NCI-H1930 (cell line): ENCODE data around the gene OOSP3.
"Not testable (repeated sequence)": the region's sequence is repeated elsewhere in the genome, so short reads cannot be mapped to it uniquely, and the experiment has no call there.

Source experiments
- DNase-seq, 2 experiments: peaks; one replicate each; lab custom pipeline; 2025; lab: John Stamatoyannopoulos, UW

OOSP3 gene

GRCh38 chr11:59877325-59877724 lies 1.3 kb upstream of the OOSP3 start:
- no peak for DNase-seq

GRCh38 chr11:59877784-59878183 lies 798 bp upstream of the OOSP3 start:
- DNase-seq: no peak

GRCh38 chr11:59879567-59879966 lies 985 bp downstream of the OOSP3 start:
- DNase-seq: no peak

- no peak for DNase-seq
Observed at GRCh38 chr11:59883597-59883996, 5.0 kb downstream of the OOSP3 start.

GRCh38 chr11:59887156-59887555 lies 8.6 kb downstream of the OOSP3 start:
- DNase-seq: not testable (repeated sequence)

- DNase-seq: no peak
Observed at GRCh38 chr11:59891781-59892181, 13.2 kb downstream of the OOSP3 start.

- DNase-seq: no peak
Observed at GRCh38 chr11:59894616-59895015, 16.0 kb downstream of the OOSP3 start.

GRCh38 chr11:59898046-59898445 lies 19.5 kb downstream of the OOSP3 start:
- DNase-seq: no peak

- no peak for DNase-seq
Observed at GRCh38 chr11:59898650-59899049, 20.1 kb downstream of the OOSP3 start.

GRCh38 chr11:59899532-59899931 lies 20.9 kb downstream of the OOSP3 start:
- no peak for DNase-seq

- no peak for DNase-seq
Observed at GRCh38 chr11:59900366-59901126, 22.0 kb downstream of the OOSP3 start.

- DNase-seq: no peak
Observed at GRCh38 chr11:59901306-59901705, 22.7 kb downstream of the OOSP3 start.

- not testable (repeated sequence) for DNase-seq
Observed at GRCh38 chr11:59903569-59903968, 25.0 kb downstream of the OOSP3 start.

GRCh38 chr11:59918480-59918879 lies 39.9 kb downstream of the OOSP3 start:
- no peak for DNase-seq

GRCh38 chr11:59918987-59919589 lies 40.5 kb downstream of the OOSP3 start:
- no peak for DNase-seq

GRCh38 chr11:59923813-59924212 lies 45.2 kb downstream of the OOSP3 start:
- no peak for DNase-seq

GRCh38 chr11:59931688-59932087 lies 53.1 kb downstream of the OOSP3 start:
- no peak for DNase-seq

- no peak for DNase-seq
Observed at GRCh38 chr11:59938132-59938531, 59.5 kb downstream of the OOSP3 start, which contains the start of gene OOSP1. TSS of gene OOSP1 (plus strand) at chr11:59938432. CDS start at chr11:59938455, 23 bp downstream.

- no peak for DNase-seq
Observed at GRCh38 chr11:59938718-59939117, 60.1 kb downstream of the OOSP3 start.

GRCh38 chr11:59939482-59939881 lies 60.9 kb downstream of the OOSP3 start:
- DNase-seq: no peak

- DNase-seq: no peak
Observed at GRCh38 chr11:59941091-59941490, 62.5 kb downstream of the OOSP3 start.

- DNase-seq: no peak
Observed at GRCh38 chr11:59943997-59944714, 65.6 kb downstream of the OOSP3 start.

- DNase-seq: no peak
Observed at GRCh38 chr11:59944720-59945119, 66.1 kb downstream of the OOSP3 start.
